Fibroblast of mammary gland (primary cell): ENCODE data around the gene HSD17B3.
A peak's percentile ranks its signal among the peaks of the same experiment; 100 is the strongest.

Experiments used
- DNase-seq: peaks from one replicate; pipeline ENCODE4 v3.0.0-alpha.2; 2010; ENCODE audit warnings: low read depth
- H3K4me3 ChIP-seq: 2 replicates; pipeline ENCODE4 v1.5.1; 2011; ENCODE audit warnings: low read depth, mild to moderate bottlenecking, low read length, moderate library complexity; ENCODE audit not compliant: control insufficient read depth
- CTCF ChIP-seq: conservative IDR thresholded peaks from 2 replicates; pipeline ENCODE4 v1.5.1; 2011; ENCODE audit warnings: low read depth, low read length, inconsistent platforms; ENCODE audit not compliant: control insufficient read depth, insufficient read depth

Gene HSD17B3

GRCh38 chr9:96255698-96256097, 46.3 kb downstream of the HSD17B3 start:
- DNase-seq, result no peak
- no peak for TF ChIP-seq CTCF
- H3K4me3 ChIP-seq, result no peak overlapping the region

GRCh38 chr9:96253059-96253696, 48.8 kb downstream of the HSD17B3 start:
- DNase-seq, result no peak
- H3K4me3 ChIP-seq, result no peak overlapping the region

GRCh38 chr9:96251451-96251850, 50.5 kb downstream of the HSD17B3 start:
- TF ChIP-seq CTCF, result no peak
- no peak overlapping the region for H3K4me3 ChIP-seq
- peak; percentile 14 for DNase-seq

More at GRCh38 chr9:96253059-96253696, 48.8 kb downstream of the HSD17B3 start:
- TF ChIP-seq CTCF, result no peak

- DNase-seq, result no peak
- TF ChIP-seq CTCF, result no peak
- no peak overlapping the region for H3K4me3 ChIP-seq
Measured at GRCh38 chr9:96249746-96250145, 52.2 kb downstream of the HSD17B3 start.

GRCh38 chr9:96246267-96246671, 55.7 kb downstream of the HSD17B3 start:
- TF ChIP-seq CTCF, result no peak
- H3K4me3 ChIP-seq, result no peak overlapping the region
- DNase-seq, result no peak

- H3K4me3 ChIP-seq, result no peak overlapping the region
- peak; percentile 9 for TF ChIP-seq CTCF
- DNase-seq, result no peak
Measured at GRCh38 chr9:96245399-96245798, 56.6 kb downstream of the HSD17B3 start.

- no peak for TF ChIP-seq CTCF
- DNase-seq, result no peak
Measured at GRCh38 chr9:96243778-96244177, 58.2 kb downstream of the HSD17B3 start.

More at GRCh38 chr9:96243778-96244177, 58.2 kb downstream of the HSD17B3 start:
- H3K4me3 ChIP-seq, result no peak overlapping the region
